Right renal cortex interstitium (tissue), 3 donors: ENCODE results near the gene HOXD8. TPM values are rescaled to one million over a fixed set of nuclear protein-coding genes. Genes with fewer than 3 reads are reported as not detected.

Source experiments
- DNase-seq, 3 donors: peaks; one replicate each; pipeline ENCODE4 v3.0.0-alpha.2; 2013; ENCODE audit warnings: low read depth in 3 of 3, low spot score in 2 of 3
- polyA plus RNA-seq, 3 donors: library from polyadenylated mRNA; unstranded; fragments of 120-200 nt; gene quantifications; one replicate each; pipeline ENCODE4 v1.2.1, GENCODE V29; 2013; ENCODE audit not compliant: insufficient read length in 3 of 3

Gene HOXD8
- polyA plus RNA-seq, 3 donors = 193 to 217 (median 215) TPM

DNA sequence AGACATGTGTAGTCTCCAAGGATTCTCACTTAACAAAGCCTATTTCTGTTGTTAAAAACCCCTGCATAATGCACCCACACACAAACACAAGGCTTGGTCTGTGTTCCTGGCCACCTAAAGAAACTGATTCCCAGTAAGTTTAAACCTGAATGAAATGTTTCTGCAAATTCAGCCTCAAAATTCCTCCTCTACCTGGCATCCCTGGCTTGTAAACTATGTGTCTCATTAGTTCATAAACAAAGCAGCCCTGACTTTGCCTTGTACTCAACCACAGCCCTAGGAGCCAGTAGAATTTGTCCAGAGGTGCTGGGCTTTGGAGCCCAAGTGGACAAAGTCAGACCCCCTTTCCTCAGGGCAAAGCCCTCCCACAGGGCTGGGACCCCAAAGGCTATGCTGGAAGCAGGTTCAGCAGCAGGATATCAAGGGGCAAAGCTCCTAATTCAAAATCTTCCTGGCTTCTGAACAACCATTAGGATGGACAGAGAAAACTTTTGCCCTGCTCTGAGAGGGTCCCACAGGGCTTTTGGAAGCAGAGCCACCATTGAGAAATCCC lies 39.6 kb upstream of the HOXD8 start:
- no peak for DNase-seq

DNA sequence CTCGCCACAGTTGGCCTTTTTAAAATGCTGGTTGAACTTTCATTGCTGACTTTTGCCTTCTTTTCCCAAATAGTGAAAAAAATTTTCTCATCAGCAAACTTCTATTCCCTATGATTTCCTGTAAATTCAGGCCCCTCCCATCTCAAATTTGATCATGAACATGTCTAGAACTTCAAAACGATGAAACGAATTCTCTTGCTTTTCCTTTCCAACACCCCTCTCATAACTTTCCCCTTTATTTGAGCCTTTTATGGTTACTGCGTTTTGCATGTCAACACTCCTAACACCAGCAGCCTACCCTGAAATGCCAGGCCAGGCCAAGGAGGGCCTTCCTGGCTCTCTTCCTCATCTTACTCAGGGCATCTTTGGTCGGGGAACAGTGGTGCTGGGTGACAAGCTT lies 38.6 kb upstream of the HOXD8 start:
- DNase-seq = no peak

DNA sequence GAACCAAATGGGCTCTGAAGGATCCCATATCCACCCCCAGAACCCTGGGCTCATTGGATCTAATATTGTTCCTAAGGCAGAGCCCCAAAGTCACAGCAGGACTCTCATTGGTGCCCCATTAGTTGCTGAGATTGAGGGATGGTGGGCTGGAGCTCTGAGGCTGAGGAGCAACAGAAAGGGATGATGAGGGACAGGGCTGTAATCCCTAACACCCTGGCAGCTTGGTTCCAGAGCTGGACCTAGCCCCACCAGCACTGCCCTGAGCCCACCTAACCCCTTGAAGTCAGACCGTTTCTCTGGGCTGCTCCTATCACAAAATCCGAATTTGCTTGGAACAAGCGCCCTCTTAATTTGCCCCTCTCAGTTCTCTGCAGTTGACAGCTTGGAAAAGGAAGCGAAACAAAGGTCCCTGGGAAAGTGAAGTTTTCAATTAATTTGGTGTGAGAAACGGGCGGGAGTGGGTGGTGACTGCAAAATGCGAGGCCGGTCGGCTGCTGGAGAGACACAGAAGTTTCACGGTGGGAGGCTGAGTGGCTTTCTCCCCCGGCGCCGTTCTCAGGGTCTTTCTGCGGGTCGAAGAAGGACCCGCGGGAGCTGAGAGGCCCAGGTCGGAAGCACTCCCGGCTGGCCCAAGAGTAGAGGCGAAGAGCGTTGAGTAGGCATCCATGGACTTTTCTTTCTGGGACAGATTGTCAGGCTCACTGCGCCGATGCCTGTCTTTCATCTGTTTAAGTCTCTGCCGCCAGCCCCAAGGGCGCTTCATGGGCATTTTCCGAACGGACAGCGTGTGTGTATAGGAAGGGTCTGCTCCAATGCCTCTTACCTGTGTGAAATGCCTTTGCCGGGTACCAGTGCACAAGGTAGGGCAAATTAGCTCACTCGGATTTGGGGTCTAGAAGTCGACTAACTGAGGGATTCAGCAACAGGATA lies 37.9 kb upstream of the HOXD8 start:
- no peak for DNase-seq

DNA sequence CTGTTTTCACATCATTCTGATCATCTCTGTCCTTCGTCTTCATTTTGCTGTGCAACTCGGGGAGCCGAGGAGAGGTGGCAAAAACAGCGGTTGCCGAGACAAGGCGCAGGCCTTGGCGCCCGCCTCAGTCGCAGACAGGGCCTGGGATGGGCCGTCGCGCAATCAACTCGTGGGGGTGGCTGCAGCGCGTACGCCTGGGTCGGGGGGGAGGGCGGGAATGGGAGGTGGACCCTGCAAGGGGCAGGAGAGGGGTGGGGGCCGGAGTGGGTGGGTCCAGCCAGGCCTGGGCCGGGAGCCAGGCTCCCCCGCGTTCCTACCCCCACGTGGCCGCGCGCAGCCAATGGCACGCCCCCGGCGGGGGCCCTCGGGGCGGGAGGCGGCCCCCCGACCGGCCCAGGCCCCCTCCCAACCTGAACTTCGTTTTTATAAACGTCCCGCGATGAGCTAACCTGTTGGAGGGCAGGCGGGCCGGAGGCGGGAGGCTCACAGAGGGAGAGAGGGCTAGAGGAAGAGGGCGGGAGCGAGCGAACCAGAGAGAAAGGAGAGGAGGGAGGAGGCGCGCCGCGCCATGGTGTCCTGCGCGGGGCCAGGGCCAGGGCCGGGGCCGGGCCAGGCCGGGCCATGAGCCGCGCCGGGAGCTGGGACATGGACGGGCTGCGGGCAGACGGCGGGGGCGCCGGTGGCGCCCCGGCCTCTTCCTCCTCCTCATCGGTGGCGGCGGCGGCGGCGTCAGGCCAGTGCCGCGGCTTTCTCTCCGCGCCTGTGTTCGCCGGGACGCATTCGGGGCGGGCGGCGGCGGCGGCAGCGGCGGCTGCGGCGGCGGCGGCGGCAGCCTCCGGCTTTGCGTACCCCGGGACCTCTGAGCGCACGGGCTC lies 37.0 kb upstream of the HOXD8 start, which contains the start of gene HOXD13:
HOXD13 (plus strand) TSS at position 452 of the 875 bp plus-strand sequence; CDS start at position 622, 170 bp downstream.
- DNase-seq = no peak

DNA sequence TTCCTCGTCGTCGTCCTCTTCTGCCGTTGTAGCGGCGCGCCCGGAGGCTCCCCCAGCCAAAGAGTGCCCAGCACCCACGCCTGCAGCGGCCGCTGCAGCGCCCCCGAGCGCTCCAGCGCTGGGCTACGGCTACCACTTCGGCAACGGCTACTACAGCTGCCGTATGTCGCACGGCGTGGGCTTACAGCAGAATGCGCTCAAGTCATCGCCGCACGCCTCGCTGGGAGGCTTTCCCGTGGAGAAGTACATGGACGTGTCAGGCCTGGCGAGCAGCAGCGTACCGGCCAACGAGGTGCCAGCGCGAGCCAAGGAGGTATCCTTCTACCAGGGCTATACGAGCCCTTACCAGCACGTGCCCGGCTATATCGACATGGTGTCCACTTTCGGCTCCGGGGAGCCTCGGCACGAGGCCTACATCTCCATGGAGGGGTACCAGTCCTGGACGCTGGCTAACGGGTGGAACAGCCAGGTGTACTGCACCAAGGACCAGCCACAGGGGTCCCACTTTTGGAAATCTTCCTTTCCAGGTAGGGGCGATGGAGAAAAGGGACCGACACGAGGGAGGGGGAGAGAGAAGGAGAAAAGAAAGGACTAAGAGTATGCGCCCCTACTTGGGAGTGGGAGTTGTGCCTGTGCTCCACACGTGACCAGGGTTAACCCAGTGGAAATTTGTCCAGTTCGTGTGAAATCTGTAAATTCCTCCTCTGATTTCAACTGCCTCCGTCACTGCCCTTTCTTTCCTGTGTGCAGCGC lies 36.2 kb upstream of the HOXD8 start:
- no peak for DNase-seq

DNA sequence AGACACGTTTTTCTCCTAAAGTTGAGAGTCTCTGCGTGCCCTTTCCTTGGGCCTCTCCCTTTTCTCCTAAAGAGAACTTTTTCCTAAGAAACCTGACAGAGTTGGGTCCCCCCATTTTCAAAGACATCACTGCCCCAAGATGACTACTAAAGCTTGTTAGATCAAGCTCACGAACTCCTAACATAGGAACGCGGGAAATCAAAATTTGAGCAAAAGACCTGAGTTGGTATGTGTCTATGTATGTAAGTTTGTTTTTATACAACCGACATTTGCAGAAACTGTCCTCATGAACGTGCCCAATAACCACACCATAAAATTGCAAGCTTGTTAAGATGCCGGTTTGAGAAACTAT lies 35.6 kb upstream of the HOXD8 start:
- no peak for DNase-seq

DNA sequence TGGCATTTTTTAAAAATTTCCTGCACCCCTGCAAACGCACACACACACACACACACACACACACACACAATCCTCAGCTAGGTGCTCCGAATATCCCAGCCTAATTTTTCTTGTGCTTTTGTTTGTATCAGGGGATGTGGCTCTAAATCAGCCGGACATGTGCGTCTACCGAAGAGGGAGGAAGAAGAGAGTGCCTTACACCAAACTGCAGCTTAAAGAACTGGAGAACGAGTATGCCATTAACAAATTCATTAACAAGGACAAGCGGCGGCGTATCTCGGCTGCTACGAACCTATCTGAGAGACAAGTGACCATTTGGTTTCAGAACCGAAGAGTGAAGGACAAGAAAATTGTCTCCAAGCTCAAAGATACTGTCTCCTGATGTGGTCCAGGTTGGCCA lies 35.2 kb upstream of the HOXD8 start:
- DNase-seq = no peak

DNA sequence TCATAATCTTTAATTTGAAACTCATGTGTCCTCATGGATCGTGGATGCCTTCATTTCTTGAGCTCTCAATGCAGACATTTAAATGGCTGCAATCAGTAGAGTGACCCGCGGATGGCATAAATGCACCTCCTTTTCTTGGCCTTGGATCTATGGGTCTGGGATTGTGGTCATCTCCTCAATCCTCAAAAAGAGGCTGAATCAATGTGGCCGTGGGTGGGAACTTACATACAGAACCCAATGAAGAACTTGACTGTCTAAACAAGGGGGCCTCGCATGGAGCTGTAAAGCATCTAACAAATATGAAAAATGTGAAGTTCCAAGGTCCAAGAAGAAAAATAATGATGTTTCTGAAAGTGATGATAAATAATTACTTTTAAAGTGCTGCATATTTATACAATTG lies 34.1 kb upstream of the HOXD8 start:
- DNase-seq = no peak

DNA sequence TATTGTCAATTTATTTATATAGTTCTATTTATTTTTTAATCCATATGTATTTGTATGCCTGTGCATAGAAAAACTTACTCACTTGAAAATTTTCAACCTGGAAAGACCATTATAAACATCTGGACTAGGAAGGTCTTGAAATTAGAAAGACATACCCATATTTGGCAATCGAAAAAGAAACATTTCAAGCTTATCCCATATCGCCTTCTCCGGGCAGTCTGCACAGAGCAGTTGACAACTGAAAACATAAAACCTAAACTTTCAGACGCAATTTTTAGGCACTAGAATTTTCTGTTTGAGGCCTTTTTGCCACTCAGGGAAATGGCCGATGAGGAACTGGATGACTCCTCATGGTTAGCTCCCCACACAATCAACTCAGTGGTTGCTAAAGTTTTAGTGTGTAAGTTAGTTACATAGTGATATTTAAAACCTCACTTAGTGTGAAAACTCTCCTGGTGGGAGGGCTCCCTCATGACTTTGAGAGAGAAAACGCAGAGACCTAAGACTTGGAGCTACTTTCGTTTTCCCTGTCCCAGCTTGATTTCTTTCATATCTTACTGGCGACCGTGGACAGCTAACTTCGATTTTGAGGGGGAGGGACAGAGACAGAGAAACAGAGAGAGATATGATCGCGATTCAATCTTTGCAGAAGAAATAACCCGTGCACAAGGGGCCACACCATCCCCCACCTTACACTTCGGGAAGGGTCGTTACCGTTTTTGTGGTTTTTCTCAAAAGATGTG lies 33.1 kb upstream of the HOXD8 start:
- no peak for DNase-seq

DNA sequence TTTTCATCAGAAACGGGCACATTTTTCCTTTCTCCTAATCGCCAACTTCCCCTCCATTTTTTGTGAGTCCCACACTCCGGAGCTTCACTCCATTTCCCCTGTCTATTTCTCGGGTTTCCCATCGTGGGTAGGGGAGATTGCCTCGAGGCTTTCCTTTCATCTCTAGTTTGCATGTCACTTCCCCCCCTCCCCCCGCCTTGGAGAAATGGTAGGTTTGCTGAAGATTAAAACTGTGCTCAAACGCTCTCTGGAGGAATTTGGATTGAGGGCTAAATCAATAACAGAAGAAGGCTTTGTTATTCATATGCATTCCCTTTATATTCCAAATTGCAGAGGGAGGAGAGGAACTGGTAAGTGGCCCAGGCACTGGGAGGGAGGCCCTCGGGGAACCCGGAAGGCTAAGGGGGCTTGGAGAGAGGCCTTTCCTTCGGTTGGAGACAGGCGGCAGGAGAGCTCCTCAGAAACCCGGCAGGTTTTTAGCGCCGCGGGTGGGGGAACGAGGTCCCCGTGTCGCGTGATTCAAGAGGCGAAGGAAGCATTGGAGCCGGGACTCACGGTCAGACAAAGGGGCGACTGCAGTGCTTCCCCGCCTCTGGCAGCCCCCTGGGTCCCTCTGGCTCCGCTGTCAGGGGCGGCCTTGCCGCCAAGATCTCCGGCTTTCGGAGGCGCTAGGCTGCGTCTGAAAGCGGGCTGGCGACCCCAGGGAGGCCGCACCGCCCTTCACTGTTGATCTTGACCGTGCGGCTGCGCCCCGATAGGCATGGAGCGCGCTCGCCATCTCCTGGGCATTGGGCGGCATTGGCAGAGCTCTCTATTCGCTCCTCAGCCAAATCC lies 32.3 kb upstream of the HOXD8 start:
- DNase-seq = no peak

DNA sequence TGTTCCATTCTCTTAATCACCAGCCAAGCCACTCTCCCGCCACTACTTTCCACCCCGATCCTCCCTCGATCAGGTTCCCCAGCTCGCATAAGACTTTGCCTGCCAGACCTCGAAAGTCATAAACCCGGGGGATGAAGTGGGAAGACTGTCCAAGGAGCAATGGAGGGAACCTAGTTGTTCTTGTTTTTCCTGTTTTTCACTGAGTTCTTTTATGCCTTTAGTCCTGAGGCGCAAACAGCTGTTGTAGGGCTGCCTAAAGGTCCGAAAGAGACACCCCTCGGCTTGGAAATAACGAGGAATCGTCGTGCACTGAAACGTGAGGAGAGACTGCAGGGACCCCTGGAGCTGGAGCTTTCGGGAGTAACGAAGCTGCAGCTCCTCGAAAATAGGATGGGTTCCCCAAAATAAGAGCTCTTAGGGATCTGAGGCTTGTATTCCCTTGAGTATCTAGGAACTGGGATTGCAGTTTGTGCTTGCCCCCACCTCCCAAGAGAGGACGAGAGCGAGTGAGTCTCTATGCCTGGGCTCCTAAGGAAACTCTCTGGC lies 31.6 kb upstream of the HOXD8 start:
- DNase-seq = no peak

DNA sequence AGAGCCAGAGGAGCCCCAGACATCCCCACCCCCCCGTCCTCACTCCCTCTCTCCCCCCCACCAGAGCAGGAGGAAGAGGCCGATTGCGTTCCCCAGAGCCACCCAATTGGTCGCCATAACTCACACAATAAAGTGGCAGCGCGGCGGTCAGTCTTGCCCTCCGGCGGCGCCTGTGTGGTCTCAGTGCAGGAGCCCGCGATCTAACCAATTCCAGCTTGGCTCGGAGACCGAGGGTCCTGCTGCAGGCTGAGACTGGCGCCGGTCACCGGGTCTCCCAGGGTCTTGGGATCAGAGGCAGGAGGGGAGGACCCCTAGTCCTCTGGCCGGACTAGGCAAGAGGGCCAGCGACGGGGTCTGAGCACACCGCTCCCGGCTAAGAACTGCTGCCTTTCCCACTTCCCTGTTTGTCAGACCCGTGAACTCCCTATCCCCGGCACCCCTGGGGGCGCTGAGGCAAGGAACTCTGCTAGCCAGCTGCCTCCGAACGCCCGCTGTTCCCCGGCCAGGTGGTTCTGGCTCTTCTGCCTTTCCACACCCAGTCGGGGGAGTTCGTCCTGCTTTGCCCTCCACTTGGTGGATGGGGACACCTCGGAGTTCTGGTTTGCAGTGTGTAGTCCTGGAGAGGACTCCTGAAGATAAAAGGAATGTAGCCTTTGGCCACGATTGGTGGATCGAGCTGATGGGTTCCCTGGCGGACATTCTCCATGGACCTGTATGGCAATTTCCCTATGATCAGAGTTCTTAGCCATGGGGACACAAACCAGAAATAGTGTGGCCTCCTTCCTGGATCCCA lies 30.9 kb upstream of the HOXD8 start:
- DNase-seq = no peak

DNA sequence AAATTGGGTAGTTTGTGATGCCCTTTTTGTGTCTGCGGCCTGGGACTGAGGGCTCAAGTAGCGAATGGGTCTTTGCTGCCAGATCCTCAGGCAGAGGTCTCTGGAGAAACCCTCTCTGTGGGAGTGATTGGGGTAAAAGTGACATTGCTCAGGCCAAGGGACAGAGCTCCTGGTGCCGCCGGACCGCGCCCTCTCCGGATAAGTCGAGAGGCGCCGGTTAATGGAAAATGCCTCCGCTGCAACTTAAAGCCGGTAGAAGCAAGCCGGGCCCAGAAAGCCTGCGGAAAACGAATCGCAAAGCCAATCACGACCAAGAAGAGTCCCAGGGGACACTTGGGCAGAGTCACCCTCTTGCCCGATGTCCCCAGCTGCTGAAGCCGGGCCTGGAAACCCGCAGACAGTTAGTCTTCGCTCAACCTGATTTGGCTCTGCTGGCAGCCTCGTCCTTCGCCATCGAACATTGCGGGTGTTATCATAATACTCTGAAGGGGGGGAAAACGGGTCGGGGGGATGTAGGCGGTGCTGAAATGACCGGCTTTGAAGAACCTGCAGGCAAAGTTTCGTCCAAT lies 30.3 kb upstream of the HOXD8 start:
- no peak for DNase-seq

DNA sequence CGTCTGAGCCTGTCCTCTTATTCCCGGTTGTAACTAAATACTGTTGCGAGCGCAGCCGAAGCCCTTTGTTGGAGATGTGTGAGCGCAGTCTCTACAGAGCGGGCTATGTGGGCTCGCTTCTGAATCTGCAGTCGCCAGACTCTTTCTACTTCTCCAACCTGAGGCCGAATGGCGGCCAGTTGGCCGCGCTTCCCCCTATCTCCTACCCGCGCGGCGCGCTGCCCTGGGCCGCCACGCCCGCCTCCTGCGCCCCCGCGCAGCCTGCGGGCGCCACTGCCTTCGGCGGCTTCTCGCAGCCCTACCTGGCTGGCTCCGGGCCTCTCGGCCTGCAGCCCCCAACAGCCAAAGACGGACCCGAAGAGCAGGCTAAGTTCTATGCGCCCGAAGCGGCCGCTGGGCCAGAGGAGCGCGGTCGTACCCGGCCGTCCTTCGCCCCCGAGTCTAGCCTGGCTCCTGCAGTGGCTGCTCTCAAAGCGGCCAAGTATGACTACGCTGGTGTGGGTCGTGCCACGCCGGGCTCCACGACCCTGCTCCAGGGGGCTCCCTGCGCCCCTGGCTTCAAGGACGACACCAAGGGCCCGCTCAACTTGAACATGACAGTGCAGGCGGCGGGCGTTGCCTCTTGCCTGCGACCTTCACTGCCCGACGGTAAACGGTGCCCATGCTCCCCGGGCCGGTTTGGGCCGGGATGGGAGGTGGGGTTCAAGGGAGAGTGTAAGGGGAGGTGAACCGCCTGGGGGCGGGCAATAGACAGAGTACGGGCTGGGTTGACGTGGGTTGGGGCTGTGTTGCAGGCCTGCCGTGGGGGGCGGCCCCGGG lies 29.6 kb upstream of the HOXD8 start, which contains the start of gene HOXD12:
HOXD12 (plus strand) TSS at position 68 of the 819 bp plus-strand sequence; CDS start at position 75, 7 bp downstream.
- DNase-seq = no peak

DNA sequence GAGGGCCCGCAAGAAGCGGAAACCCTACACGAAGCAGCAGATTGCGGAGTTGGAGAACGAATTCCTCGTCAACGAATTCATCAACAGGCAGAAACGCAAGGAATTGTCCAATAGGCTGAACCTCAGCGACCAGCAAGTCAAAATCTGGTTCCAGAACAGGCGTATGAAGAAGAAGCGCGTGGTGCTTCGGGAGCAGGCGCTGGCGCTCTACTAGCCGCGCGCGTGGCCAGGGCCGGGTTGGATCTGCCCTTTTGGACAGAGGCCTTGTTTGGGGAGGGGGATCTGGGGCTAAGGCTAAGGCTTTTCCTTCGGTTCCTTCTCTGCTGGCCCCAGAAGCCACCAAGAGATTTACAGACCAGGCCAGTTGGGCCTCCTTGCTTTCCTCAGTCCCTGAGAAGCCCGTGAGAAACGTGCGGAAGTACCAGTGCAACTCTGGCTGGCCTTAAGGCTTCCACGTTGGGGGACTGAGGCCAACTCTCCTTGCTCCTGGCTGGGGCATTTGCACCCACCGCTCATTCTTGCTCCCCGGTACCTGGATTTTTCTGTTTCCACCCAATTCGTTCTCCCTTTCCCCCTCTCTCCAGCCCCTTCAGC lies 28.9 kb upstream of the HOXD8 start:
- DNase-seq = no peak

DNA sequence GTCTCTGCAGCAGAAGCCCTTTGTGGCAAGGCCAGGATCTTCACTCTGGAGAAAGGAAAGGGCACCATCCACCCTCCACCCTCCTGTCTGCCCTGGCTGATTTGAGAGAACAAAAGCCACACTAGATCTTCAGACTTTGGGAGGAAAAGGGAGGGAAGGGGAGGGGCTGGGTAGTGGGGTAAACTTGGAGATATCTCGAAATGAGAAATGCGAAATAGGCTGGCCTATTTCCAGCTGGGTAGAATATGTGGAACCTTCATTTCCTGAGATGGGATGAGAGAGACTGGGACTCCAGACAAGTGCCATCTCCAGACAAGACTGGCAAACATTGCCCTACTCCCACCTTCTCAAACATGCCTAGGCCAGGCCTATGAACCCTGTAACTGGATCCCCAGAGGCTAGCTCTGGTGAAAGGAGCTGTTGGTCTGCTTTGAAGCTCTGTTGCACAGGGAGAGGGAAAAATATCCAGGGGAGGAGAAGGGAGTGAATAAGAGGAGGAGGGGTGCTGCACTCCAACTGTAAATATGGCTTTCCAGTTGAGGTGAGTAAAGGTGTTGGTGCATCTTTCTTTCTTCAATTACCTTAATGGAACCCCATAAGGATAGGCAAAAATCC lies 28.2 kb upstream of the HOXD8 start:
- DNase-seq = no peak
